Esophagus (tissue), 2 donors: ENCODE measurements around the gene SLC7A6OS. TPM values are rescaled to one million over a fixed set of nuclear protein-coding genes. Genes with fewer than 3 reads are reported as not detected.
A peak's percentile ranks its signal among the peaks of the same experiment; 100 is the strongest.

ENCODE experiments used
- H3K27ac ChIP-seq, 2 donors: one replicate each; pipeline ENCODE4 v1.5.1; 2013; ENCODE audit warnings: low read depth in 2 of 2, mild to moderate bottlenecking in 2 of 2, inconsistent platforms in 1 of 2, low read length in 1 of 2, moderate library complexity in 1 of 2
- H3K27me3 ChIP-seq, 2 donors: one replicate each; pipeline ENCODE4 v1.6.1; 2013; ENCODE audit warnings: low read length in 2 of 2, control low read depth in 1 of 2, mild to moderate bottlenecking in 1 of 2; ENCODE audit not compliant: insufficient read depth in 2 of 2, control insufficient read depth in 1 of 2
- H3K36me3 ChIP-seq, 2 donors: one replicate each; pipeline ENCODE4 v1.6.1; 2013; ENCODE audit warnings: low read length in 1 of 2; ENCODE audit not compliant: control insufficient read depth in 2 of 2, insufficient read depth in 2 of 2
- H3K4me1 ChIP-seq, 2 donors: one replicate each; pipeline ENCODE4 v1.6.1; 2013; ENCODE audit warnings: low read length in 1 of 2; ENCODE audit not compliant: control insufficient read depth in 2 of 2, insufficient read depth in 2 of 2
- H3K4me3 ChIP-seq, 2 donors: one replicate each; pipeline ENCODE4 v1.5.1; 2013; ENCODE audit warnings: low read length in 2 of 2, mild to moderate bottlenecking in 2 of 2, low read depth in 1 of 2, moderate library complexity in 1 of 2
- H3K9me3 ChIP-seq, 2 donors: one replicate each; pipeline ENCODE4 v1.6.1; 2013; ENCODE audit warnings: mild to moderate bottlenecking in 2 of 2, low read depth in 1 of 2, low read length in 1 of 2, moderate library complexity in 1 of 2; ENCODE audit not compliant: control insufficient read depth in 2 of 2, insufficient read depth in 1 of 2
- WGBS, 2 donors: extraction: QIAGEN DNeasy Blood & Tissue Kit; methylation state at CpG; one replicate each; pipeline ENCODE4 v1.1.7; 2013; 5-methylcytosine and 5-hydroxymethylcytosine counted together
- polyA plus RNA-seq, 2 donors: library from polyadenylated mRNA; stranded (reverse); fragments of 200-250 nt; gene quantifications; one replicate each; pipeline ENCODE4 v1.2.3, GENCODE V29; 2013
- donor health status: healthy with polysubstance abuse.
- donor health status: Bipolar disorder and iron deficiency.

The SLC7A6OS gene
- polyA plus RNA-seq, 2 donors = 4.4 to 4.9 TPM

- no peak overlapping the region for H3K4me3 ChIP-seq
- no peaks in the 10 kb centered on the region for H3K9me3 ChIP-seq
- H3K36me3 ChIP-seq = peaks cover 0 to 6% of the 10 kb centered on the region in 2 donors
- WGBS, 2 donors = 39 to 40% methylated on average over 4 of the region's 4 CpGs
- no peaks in the 10 kb centered on the region for H3K4me1 ChIP-seq
- no peaks in the 10 kb centered on the region for H3K27me3 ChIP-seq
- peak overlapping the region in 1 of 2 donors; percentile 6 for H3K27ac ChIP-seq
Observed at GRCh38 chr16:68331879-68332410, 21.2 kb upstream of the SLC7A6OS start.

- 31 to 38% methylated on average over 3 of the region's 3 CpGs for WGBS, 2 donors
- Histone ChIP-seq H3K4me3 (no peak overlapping the region), H3K36me3 (peaks cover 4 to 13% of the 10 kb centered on the region in 2 donors), H3K4me1 (no peaks in the 10 kb centered on the region), H3K9me3 (no peaks in the 10 kb centered on the region), H3K27me3 (no peaks in the 10 kb centered on the region), H3K27ac (no peak overlapping the region)
Observed at GRCh38 chr16:68328860-68329390, 18.2 kb upstream of the SLC7A6OS start.

- H3K36me3 ChIP-seq = peaks cover 4 to 15% of the 10 kb centered on the region in 2 donors
- H3K27ac ChIP-seq = no peak overlapping the region
- H3K27me3 ChIP-seq = no peaks in the 10 kb centered on the region
- no peaks in the 10 kb centered on the region for H3K4me1 ChIP-seq
- no peaks in the 10 kb centered on the region for H3K9me3 ChIP-seq
- WGBS, 2 donors = 27 to 35% methylated on average over 13 of the region's 13 CpGs
- H3K4me3 ChIP-seq = no peak overlapping the region
Observed at GRCh38 chr16:68328151-68328859, 17.6 kb upstream of the SLC7A6OS start.

- no peaks in the 10 kb centered on the region for H3K9me3 ChIP-seq
- H3K27ac ChIP-seq = no peak overlapping the region
- H3K27me3 ChIP-seq = no peaks in the 10 kb centered on the region
- no peak overlapping the region for H3K4me3 ChIP-seq
- H3K36me3 ChIP-seq = peaks cover 9 to 11% of the 10 kb centered on the region in 2 donors
- H3K4me1 ChIP-seq = no peaks in the 10 kb centered on the region
- WGBS, 2 donors = 72 to 80% methylated on average over 8 of the region's 8 CpGs
Observed at GRCh38 chr16:68324780-68325357, 14.1 kb upstream of the SLC7A6OS start.

- no peaks in the 10 kb centered on the region for H3K4me1 ChIP-seq
- no peaks in the 10 kb centered on the region for H3K9me3 ChIP-seq
- no peak overlapping the region for H3K27ac ChIP-seq
- 96 to 97% methylated on average over 5 of the region's 5 CpGs for WGBS, 2 donors
- H3K4me3 ChIP-seq = no peak overlapping the region
- no peaks in the 10 kb centered on the region for H3K27me3 ChIP-seq
- H3K36me3 ChIP-seq = peaks cover 9 to 12% of the 10 kb centered on the region in 2 donors
Observed at GRCh38 chr16:68324336-68324735, 13.6 kb upstream of the SLC7A6OS start.

GRCh38 chr16:68319185-68319908, 8.6 kb upstream of the SLC7A6OS start:
- Histone ChIP-seq H3K4me1 (no peaks in the 10 kb centered on the region), H3K9me3 (no peaks in the 10 kb centered on the region), H3K4me3 (no peak overlapping the region), H3K36me3 (peaks cover 10 to 12% of the 10 kb centered on the region in 2 donors), H3K27me3 (no peaks in the 10 kb centered on the region), H3K27ac (no peak overlapping the region)
- WGBS, 2 donors = 88 to 90% methylated on average over 6 of the region's 6 CpGs

DNA sequence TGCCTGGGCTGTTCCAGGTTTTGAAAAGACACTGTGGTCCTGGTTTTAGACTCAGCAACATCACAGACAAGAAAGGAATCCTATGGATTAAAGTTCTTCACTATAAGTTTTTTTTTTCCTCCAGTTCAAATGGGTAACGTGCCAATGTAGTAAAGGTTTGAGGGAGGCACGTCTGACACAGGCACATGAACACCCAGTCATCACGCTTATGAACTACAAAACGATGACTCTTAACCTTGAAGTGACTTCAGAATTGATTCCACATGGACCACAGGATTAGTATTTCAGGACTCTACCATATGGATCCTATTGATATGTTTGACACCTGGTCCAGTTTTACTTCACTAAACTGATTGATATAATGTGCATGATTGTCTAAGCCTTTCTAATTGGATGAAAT, 2.4 kb upstream of the SLC7A6OS start:
- H3K4me1 ChIP-seq = peaks cover 4 to 6% of the 10 kb centered on the region in 2 donors
- WGBS, 2 donors = 77 to 80% methylated on average over 4 of the region's 4 CpGs
- no peaks in the 10 kb centered on the region for H3K27me3 ChIP-seq
- H3K4me3 ChIP-seq = no peak overlapping the region
- peaks cover 0 to 4% of the 10 kb centered on the region in 2 donors for H3K36me3 ChIP-seq
- no peak overlapping the region for H3K27ac ChIP-seq
- no peaks in the 10 kb centered on the region for H3K9me3 ChIP-seq

GRCh38 chr16:68310437-68310773, 341 bp downstream of the SLC7A6OS start:
- H3K4me1 ChIP-seq = peaks cover 4 to 6% of the 10 kb centered on the region in 2 donors
- 0% methylated on average over 25 to 29 of the region's 29 CpGs for WGBS, 2 donors
- peak overlapping the region; percentile 88 to 92 for H3K27ac ChIP-seq
- H3K27me3 ChIP-seq = no peaks in the 10 kb centered on the region
- H3K4me3 ChIP-seq = peak overlapping the region; percentile 94 to 95
- no peaks in the 10 kb centered on the region for H3K9me3 ChIP-seq
- peaks cover 0 to 3% of the 10 kb centered on the region in 2 donors for H3K36me3 ChIP-seq

DNA sequence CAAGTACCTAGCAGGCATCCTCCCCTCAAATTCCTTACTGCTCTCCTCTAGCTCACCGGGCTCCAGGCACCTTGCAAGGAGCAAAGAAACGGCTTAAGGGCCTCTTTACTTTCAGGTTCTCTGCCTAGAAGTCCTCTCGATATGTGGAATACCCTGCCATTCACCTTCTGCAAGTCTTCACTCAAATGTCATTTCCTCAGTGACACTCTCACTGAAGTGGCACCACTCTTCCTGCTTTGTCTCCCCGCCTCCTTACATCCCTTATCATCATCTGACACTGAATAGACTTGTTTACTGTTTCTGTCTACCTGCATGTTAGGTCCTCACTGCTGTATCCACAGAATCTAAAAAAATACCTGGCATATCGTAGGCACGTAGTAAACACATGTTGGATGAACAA, 947 bp downstream of the SLC7A6OS start:
- peaks cover 0 to 7% of the 10 kb centered on the region in 2 donors for H3K36me3 ChIP-seq
- H3K27me3 ChIP-seq = no peaks in the 10 kb centered on the region
- H3K9me3 ChIP-seq = no peaks in the 10 kb centered on the region
- H3K4me1 ChIP-seq = peaks cover 4 to 6% of the 10 kb centered on the region in 2 donors
- peak overlapping the region; percentile 94 to 95 for H3K4me3 ChIP-seq
- H3K27ac ChIP-seq = no peak overlapping the region
- WGBS, 2 donors = 37 to 38% methylated on average over 6 of the region's 6 CpGs
